ENCODE measurements around the gene MMP8. TPM values are rescaled to one million over a fixed set of nuclear protein-coding genes. Genes with fewer than 3 reads are reported as not detected.

MMP8 gene
- total RNA-seq, 1 donor from 2014 or later, result not detected

DNA sequence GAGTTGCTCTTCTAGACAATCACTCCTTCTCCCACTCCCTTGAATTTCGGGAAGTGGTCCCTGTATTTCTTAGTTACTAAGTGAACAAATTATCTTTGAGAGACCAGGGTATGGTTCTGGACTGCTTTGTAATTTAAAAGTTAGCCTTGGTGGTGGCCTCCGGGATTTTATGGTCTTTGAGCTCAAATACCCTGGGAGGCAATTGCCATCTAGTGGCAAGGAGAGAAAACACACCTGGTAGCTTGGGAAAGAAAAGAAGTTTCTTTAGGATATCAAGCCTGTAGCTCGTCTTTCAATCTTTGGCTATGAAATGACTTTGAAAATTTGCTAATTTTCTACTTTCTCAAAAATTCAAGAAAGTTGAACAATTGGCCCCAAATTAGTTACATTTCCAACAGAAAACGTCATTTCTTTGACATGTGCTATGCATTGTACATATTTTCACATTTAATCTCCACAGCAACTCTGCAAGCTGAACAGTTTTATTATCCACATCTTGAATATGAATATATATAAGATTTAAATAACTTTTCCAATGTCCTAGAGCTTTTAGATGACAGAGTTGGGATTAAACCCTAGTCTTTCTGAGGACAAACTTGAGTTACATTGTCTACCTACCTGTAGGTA lies 58.3 kb downstream of the MMP8 start:
- DNase-seq (ENCODE audit: low spot score in 2 of 2) (peak; percentile 5 to 15), FAIRE-seq (peak; percentile 70)

DNA sequence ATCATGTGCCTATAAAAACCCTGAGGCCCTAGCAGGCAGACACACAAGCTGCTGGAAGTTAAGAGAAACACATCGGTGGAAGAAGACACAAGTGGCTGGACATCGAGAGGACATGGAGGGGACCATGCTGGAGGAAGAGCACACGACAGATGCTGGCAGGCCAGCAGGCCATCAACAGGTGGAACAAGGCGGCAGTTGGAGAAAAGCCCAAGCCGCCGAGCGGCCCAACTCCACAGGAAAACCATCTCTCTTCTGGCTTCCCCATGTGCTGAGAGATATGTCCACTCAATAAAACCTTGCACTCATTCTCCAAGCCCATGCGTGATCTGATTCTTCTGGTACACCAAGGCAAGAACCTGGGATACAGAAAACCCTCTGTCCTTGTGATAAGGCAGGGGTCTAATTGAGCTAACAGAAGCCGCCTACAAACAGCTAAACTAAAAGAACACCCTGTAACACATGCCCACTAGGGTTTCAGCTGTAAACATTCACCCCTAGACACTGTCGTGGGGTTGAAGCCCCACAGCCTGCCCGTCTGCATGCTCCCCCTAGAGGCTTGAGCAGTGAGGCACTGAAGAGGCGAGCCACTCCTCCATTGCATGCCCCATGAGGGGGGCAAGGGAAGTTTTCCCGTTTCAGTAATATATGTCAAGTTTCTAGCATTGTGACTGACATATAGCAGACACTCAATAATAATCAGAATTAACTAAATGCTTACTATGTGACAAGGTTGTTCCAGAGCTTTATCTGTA lies 60.6 kb downstream of the MMP8 start:
- FAIRE-seq (no peak), DNase-seq (ENCODE audit: low spot score in 2 of 2) (no peak)

DNA sequence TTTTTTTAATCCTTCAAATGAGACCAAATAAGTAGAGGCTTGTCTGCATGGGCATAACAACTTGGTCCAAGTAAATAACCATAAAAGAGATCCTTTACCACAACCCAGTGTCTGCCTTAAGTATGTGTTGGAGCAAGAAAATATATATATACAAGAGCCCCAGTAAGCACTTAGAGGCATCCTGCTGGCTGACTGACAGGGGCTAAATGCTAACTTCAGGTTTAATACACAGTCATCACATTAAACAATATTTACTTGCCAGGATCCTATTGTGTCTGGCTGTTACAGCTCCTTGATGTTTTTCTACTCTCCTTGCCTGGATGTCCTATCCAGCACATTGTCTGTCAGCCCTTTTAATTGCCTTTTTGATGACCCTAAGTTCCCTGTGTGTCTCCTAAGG lies 62.1 kb downstream of the MMP8 start:
- FAIRE-seq, result no peak

More for the DNA sequence above, 62.1 kb downstream of the MMP8 start:
- no peak for DNase-seq (ENCODE audit: low spot score in 2 of 2)

Other genes with a start within 250 kb of the MMP8 start
- not detected for gene MMP7, start 194.2 kb downstream of the MMP8 start, total RNA-seq
- gene MMP20, start 99.6 kb downstream of the MMP8 start, total RNA-seq, result not detected
- not detected for gene MMP27, start 19.2 kb downstream of the MMP8 start, total RNA-seq
- gene MMP10, start 55.7 kb upstream of the MMP8 start, total RNA-seq, result not detected
- gene MMP1, start 73.2 kb upstream of the MMP8 start, total RNA-seq, result not detected
- not detected for gene MMP3, start 118.7 kb upstream of the MMP8 start, total RNA-seq
- not detected for gene MMP12, start 150.0 kb upstream of the MMP8 start, total RNA-seq
- not detected for gene MMP13, start 230.8 kb upstream of the MMP8 start, total RNA-seq

All from frontal cortex (tissue), 4 donors.